HCT116 (cell line): Measurements from ENCODE around the gene CKS1B.

Source experiments
- CBX3 ChIP-seq: IDR thresholded peaks from 2 replicates; pipeline ENCODE4 v1.6.1; 2012; ENCODE audit warnings: low read depth
- TF ChIP-seq, protein P1 (sequence below), 3 experiments: fragments of 200-600 bp in 1 of 3; sonication (generic) in 1 of 3; IDR thresholded peaks in 2 of 3; conservative IDR thresholded peaks in 1 of 3; 2 replicates each; pipeline ENCODE4 v1.5.1; 2012 to 2017; ENCODE audit warnings: low read depth in 2 of 3, low read length in 2 of 3, antibody characterized with exemption in 1 of 3, borderline replicate concordance in 1 of 3, control low read depth in 1 of 3, mild to moderate bottlenecking in 1 of 3, mixed read lengths in 1 of 3, mixed run types in 1 of 3, moderate library complexity in 1 of 3; ENCODE audit not compliant: insufficient read depth in 1 of 3

DNA sequence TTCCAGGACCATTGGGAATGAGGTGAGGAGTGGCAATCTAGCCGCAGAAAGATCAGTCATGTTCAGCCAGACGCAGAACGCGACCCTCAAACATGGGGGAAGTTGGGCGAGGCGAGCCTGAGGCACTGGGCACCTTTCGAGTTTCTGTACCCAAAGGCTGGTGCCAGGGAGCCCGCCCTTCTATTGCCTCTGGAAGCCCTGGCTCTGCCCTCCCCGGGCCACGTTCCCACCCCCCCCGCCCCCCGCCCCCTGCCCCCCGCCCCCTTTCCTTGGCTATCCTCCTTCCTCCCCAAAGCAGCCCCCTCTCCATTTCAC, 25.9 kb downstream of the CKS1B start:
- TF ChIP-seq, protein P1, sequence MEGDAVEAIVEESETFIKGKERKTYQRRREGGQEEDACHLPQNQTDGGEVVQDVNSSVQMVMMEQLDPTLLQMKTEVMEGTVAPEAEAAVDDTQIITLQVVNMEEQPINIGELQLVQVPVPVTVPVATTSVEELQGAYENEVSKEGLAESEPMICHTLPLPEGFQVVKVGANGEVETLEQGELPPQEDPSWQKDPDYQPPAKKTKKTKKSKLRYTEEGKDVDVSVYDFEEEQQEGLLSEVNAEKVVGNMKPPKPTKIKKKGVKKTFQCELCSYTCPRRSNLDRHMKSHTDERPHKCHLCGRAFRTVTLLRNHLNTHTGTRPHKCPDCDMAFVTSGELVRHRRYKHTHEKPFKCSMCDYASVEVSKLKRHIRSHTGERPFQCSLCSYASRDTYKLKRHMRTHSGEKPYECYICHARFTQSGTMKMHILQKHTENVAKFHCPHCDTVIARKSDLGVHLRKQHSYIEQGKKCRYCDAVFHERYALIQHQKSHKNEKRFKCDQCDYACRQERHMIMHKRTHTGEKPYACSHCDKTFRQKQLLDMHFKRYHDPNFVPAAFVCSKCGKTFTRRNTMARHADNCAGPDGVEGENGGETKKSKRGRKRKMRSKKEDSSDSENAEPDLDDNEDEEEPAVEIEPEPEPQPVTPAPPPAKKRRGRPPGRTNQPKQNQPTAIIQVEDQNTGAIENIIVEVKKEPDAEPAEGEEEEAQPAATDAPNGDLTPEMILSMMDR (IDR thresholded peaks at IDR 0.05 in 2 of 3, conservative IDR thresholded peaks at IDR 0.05 in 1 of 3; ENCODE audit: borderline replicate concordance in 1 of 3, insufficient read depth in 1 of 3, low read depth in 2 of 3, low read length in 2 of 3) = no peak
- no peak for TF ChIP-seq CBX3
